BE2C (cell line): ENCODE data around the gene JADE1. TPM values are rescaled to one million over a fixed set of nuclear protein-coding genes. Genes with fewer than 3 reads are reported as not detected.

Experiments used
- DNase-seq: peaks from one replicate; pipeline ENCODE4 v3.0.0-alpha.2; 2020
- H3K27me3 ChIP-seq: fragments of 250-450 bp; sonication (Bioruptor Pico); 2 replicates; pipeline ENCODE4 v1.5.1; 2020; ENCODE audit warnings: mild to moderate bottlenecking
- H3K36me3 ChIP-seq: fragments of 250-450 bp; sonication (Bioruptor Pico); 2 replicates; pipeline ENCODE4 v1.5.1; 2020; ENCODE audit warnings: mild to moderate bottlenecking
- H3K4me1 ChIP-seq: fragments of 250-450 bp; sonication (Bioruptor Pico); 2 replicates; pipeline ENCODE4 v1.5.1; 2020
- H3K4me3 ChIP-seq: 2 replicates; pipeline ENCODE4 v1.5.1; 2011; ENCODE audit warnings: low read depth, low read length
- H3K9me3 ChIP-seq: fragments of 250-450 bp; sonication (Bioruptor Pico); 2 replicates; pipeline ENCODE4 v1.5.1; 2020
- polyA plus RNA-seq: library from polyadenylated mRNA; unstranded; fragments of >200 nt; gene quantifications from one replicate; pipeline ENCODE4 v1.2.1, GENCODE V29; 2012; ENCODE audit warnings: low read depth, missing spikeins; ENCODE audit not compliant: insufficient read length, insufficient read depth
- TF ChIP-seq, protein P1 (sequence below): IDR thresholded peaks from 2 replicates; pipeline ENCODE4 v1.5.1; 2012; ENCODE audit warnings: mild to moderate bottlenecking, low read depth, low read length

Gene JADE1
- polyA plus RNA-seq: 27.5 TPM

DNA sequence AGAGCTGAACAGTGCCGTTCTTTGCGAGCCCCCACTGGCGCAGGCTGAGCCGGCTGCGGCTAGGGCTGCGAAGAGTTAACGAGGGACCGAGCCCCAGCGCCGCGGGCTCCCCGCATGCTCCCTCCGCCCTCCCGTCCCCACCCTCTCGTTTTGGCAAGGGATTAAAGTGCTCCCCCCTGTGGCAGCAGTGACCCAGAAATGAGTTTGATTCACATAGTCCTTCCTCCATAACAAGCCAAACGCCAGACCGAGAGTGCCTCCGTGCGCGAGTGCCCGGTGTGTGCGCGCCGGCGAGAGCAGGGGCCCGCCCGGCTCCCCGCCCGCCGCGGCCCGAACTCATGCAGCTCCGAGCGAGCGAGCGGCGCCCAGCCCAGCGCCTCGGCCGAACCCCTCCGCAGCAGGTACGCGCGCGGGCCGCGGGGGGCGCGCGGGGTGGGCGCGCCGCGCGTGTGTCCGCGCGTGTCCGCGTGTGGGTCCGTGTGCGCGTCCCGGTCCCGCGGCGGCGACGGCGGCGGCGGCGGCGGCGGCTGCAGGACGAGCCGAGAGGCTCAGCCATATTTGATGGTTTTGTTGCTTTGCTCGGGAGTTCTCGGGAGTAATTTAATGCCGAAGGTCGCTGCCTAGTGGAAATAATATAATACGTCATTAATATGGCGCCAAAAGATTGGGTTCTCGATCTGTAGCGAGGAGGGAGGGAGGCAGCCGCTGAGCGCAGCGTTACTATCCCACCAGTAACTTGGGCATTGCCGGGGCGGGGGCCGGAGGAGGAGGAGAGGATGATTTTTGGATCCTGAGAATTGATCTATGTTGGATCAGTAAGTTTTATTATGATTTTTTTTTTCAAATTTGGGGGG lies at the start of gene JADE1:
JADE1 (plus strand) TSS at position 224 of the 854 bp plus-strand sequence. CDS start 22,059 bp downstream, outside the sequence.
- Histone ChIP-seq H3K4me3 (peak within 1 kb of the TSS; percentile 84), H3K27me3 (no peaks in the 10 kb centered on the region), H3K9me3 (no peaks in the 10 kb centered on the region), H3K4me1 (peaks cover 3% of the 10 kb centered on the region; the same call in 1 of the 2 replicates), H3K36me3 (no peaks in the 10 kb centered on the region)
- DNase-seq: peak; percentile 95
- TF ChIP-seq, protein P1, sequence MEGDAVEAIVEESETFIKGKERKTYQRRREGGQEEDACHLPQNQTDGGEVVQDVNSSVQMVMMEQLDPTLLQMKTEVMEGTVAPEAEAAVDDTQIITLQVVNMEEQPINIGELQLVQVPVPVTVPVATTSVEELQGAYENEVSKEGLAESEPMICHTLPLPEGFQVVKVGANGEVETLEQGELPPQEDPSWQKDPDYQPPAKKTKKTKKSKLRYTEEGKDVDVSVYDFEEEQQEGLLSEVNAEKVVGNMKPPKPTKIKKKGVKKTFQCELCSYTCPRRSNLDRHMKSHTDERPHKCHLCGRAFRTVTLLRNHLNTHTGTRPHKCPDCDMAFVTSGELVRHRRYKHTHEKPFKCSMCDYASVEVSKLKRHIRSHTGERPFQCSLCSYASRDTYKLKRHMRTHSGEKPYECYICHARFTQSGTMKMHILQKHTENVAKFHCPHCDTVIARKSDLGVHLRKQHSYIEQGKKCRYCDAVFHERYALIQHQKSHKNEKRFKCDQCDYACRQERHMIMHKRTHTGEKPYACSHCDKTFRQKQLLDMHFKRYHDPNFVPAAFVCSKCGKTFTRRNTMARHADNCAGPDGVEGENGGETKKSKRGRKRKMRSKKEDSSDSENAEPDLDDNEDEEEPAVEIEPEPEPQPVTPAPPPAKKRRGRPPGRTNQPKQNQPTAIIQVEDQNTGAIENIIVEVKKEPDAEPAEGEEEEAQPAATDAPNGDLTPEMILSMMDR: peak; percentile 67

DNA sequence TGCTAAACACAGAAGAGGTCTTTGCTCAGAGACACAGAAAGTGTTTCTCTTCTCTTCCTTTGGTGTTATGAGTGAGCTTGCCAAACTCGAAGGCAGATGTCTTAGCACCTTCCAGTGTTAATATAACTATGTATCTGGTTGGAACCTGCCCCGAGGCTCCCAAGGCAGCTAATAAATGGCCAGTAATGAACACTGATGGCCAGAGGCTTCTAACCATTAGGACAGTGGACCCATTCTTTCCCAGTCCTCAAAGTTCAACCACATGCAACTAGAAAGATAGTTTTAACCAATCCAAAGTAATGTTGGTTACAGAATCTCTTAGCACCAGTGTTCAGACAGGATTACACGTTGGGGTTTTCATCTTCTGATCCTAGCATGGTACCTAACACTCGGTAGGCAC lies 42.7 kb upstream of the JADE1 start:
- no peak for DNase-seq
- TF ChIP-seq, protein P1: no peak
- Histone ChIP-seq H3K4me1 (no peaks in the 10 kb centered on the region), H3K4me3 (no peak overlapping the region), H3K36me3 (no peaks in the 10 kb centered on the region), H3K9me3 (no peaks in the 10 kb centered on the region), H3K27me3 (no peaks in the 10 kb centered on the region)

GRCh38 chr4:128768373-128768996 lies 41.0 kb upstream of the JADE1 start:
- Histone ChIP-seq H3K9me3 (no peaks in the 10 kb centered on the region), H3K4me1 (no peaks in the 10 kb centered on the region), H3K4me3 (no peak overlapping the region), H3K27me3 (no peaks in the 10 kb centered on the region), H3K36me3 (no peaks in the 10 kb centered on the region)
- no peak for DNase-seq
- TF ChIP-seq, protein P1: no peak

- DNase-seq: no peak
- H3K9me3 ChIP-seq: no peaks in the 10 kb centered on the region
- H3K36me3 ChIP-seq: no peaks in the 10 kb centered on the region
- no peaks in the 10 kb centered on the region for H3K27me3 ChIP-seq
- TF ChIP-seq, protein P1: no peak
- no peaks in the 10 kb centered on the region for H3K4me1 ChIP-seq
- H3K4me3 ChIP-seq: no peak overlapping the region
Observed at GRCh38 chr4:128769011-128769410, 40.5 kb upstream of the JADE1 start.

GRCh38 chr4:128770807-128771206 lies 38.7 kb upstream of the JADE1 start:
- no peaks in the 10 kb centered on the region for H3K27me3 ChIP-seq
- no peak for DNase-seq
- H3K36me3 ChIP-seq: no peaks in the 10 kb centered on the region
- TF ChIP-seq, protein P1: no peak
- no peaks in the 10 kb centered on the region for H3K9me3 ChIP-seq
- H3K4me3 ChIP-seq: no peak overlapping the region
- no peaks in the 10 kb centered on the region for H3K4me1 ChIP-seq

DNA sequence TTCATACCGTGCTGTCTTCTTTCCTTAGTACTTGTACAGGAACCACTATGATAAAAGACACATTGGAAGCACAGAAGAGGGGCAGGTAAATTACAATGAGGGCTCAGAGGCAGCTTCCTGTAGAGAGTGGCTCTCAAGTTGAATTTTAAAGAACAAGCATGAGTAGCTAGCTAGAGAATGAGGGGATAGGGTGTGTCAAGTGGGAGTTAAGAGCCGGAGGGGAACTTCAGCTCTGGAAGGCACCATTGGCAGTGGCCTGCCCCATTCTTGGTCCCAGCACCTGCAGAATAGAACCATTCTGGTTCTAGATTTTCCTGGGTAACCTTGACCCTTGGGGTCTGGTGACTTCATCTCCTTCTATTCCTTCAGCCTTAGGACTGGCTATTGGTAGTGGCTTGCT lies 34.0 kb upstream of the JADE1 start:
- no peak overlapping the region for H3K4me3 ChIP-seq
- TF ChIP-seq, protein P1: no peak
- H3K4me1 ChIP-seq: no peaks in the 10 kb centered on the region
- no peaks in the 10 kb centered on the region for H3K27me3 ChIP-seq
- no peaks in the 10 kb centered on the region for H3K9me3 ChIP-seq
- no peak for DNase-seq
- no peaks in the 10 kb centered on the region for H3K36me3 ChIP-seq
